ENCODE measurements around the gene LRMDA. TPM values are rescaled to one million over a fixed set of nuclear protein-coding genes. Genes with fewer than 3 reads are reported as not detected.

The LRMDA gene
- total RNA-seq, 1 donor from 2014 or later, result 18.7 TPM

- Histone ChIP-seq H3K4me3 (ENCODE audit: low read depth, low read length) (no peak overlapping the region), H3K36me3 (ENCODE audit: control insufficient read depth, insufficient read depth, low read length) (no peaks in the 10 kb centered on the region), H3K27me3 (ENCODE audit: control insufficient read depth, insufficient read depth, low read length) (no peaks in the 10 kb centered on the region)
- TF ChIP-seq CTCF (IDR thresholded peaks at IDR 0.05; ENCODE audit: insufficient read depth, low read length, poor library complexity, severe bottlenecking), result no peak
- no peak for DNase-seq (ENCODE audit: low read depth)
These were observed 905.0 kb downstream of the LRMDA start for GRCh38 chr10:76336213-76336963.

- Histone ChIP-seq H3K4me3 (ENCODE audit: low read depth, low read length) (no peak overlapping the region), H3K36me3 (ENCODE audit: control insufficient read depth, insufficient read depth, low read length) (no peaks in the 10 kb centered on the region), H3K27me3 (ENCODE audit: control insufficient read depth, insufficient read depth, low read length) (no peaks in the 10 kb centered on the region)
- DNase-seq (ENCODE audit: low read depth), result peak; percentile 16
- TF ChIP-seq CTCF (IDR thresholded peaks at IDR 0.05; ENCODE audit: insufficient read depth, low read length, poor library complexity, severe bottlenecking), result no peak
These were observed 906.2 kb downstream of the LRMDA start for GRCh38 chr10:76337641-76338040.

GRCh38 chr10:76338187-76338586 is 906.8 kb downstream of the LRMDA start:
- Histone ChIP-seq H3K27me3 (ENCODE audit: control insufficient read depth, insufficient read depth, low read length) (no peaks in the 10 kb centered on the region), H3K36me3 (ENCODE audit: control insufficient read depth, insufficient read depth, low read length) (no peaks in the 10 kb centered on the region), H3K4me3 (ENCODE audit: low read depth, low read length) (no peak overlapping the region)
- no peak for TF ChIP-seq CTCF (IDR thresholded peaks at IDR 0.05; ENCODE audit: insufficient read depth, low read length, poor library complexity, severe bottlenecking)
- no peak for DNase-seq (ENCODE audit: low read depth)

- H3K36me3 ChIP-seq (ENCODE audit: control insufficient read depth, insufficient read depth, low read length), result no peaks in the 10 kb centered on the region
- no peak overlapping the region for H3K4me3 ChIP-seq (ENCODE audit: low read depth, low read length)
- TF ChIP-seq CTCF (IDR thresholded peaks at IDR 0.05; ENCODE audit: insufficient read depth, low read length, poor library complexity, severe bottlenecking), result no peak
- no peak for DNase-seq (ENCODE audit: low read depth)
- H3K27me3 ChIP-seq (ENCODE audit: control insufficient read depth, insufficient read depth, low read length), result no peaks in the 10 kb centered on the region
These were observed 910.3 kb downstream of the LRMDA start for GRCh38 chr10:76341740-76342139.

- no peak for DNase-seq (ENCODE audit: low read depth)
- TF ChIP-seq CTCF (IDR thresholded peaks at IDR 0.05; ENCODE audit: insufficient read depth, low read length, poor library complexity, severe bottlenecking), result no peak
These were observed 911.6 kb downstream of the LRMDA start for GRCh38 chr10:76342996-76343395.

GRCh38 chr10:76347832-76348231 is 916.4 kb downstream of the LRMDA start:
- H3K27me3 ChIP-seq (ENCODE audit: control insufficient read depth, insufficient read depth, low read length), result no peaks in the 10 kb centered on the region
- DNase-seq (ENCODE audit: low read depth), result no peak

More at GRCh38 chr10:76342996-76343395, 911.6 kb downstream of the LRMDA start:
- H3K36me3 ChIP-seq (ENCODE audit: control insufficient read depth, insufficient read depth, low read length), result no peaks in the 10 kb centered on the region
- no peaks in the 10 kb centered on the region for H3K27me3 ChIP-seq (ENCODE audit: control insufficient read depth, insufficient read depth, low read length)
- H3K4me3 ChIP-seq (ENCODE audit: low read depth, low read length), result no peak overlapping the region

More at GRCh38 chr10:76347832-76348231, 916.4 kb downstream of the LRMDA start:
- no peak for TF ChIP-seq CTCF (IDR thresholded peaks at IDR 0.05; ENCODE audit: insufficient read depth, low read length, poor library complexity, severe bottlenecking)
- Histone ChIP-seq H3K4me3 (ENCODE audit: low read depth, low read length) (no peak overlapping the region), H3K36me3 (ENCODE audit: control insufficient read depth, insufficient read depth, low read length) (no peaks in the 10 kb centered on the region)
